ENCODE data around the gene GLIPR2. TPM values are rescaled to one million over a fixed set of nuclear protein-coding genes. Genes with fewer than 3 reads are reported as not detected.

Gene GLIPR2
- total and polyA plus RNA-seq, 2 of the 13 experiments (the other 11 are each of a cell fraction or from before 2014, with no cell fraction given) = 0.08 to 0.42 TPM

GRCh38 chr9:36190388-36191289, 54.1 kb downstream of the GLIPR2 start, which contains the start of gene CLTA (continued):
- TF ChIP-seq, protein P1, sequence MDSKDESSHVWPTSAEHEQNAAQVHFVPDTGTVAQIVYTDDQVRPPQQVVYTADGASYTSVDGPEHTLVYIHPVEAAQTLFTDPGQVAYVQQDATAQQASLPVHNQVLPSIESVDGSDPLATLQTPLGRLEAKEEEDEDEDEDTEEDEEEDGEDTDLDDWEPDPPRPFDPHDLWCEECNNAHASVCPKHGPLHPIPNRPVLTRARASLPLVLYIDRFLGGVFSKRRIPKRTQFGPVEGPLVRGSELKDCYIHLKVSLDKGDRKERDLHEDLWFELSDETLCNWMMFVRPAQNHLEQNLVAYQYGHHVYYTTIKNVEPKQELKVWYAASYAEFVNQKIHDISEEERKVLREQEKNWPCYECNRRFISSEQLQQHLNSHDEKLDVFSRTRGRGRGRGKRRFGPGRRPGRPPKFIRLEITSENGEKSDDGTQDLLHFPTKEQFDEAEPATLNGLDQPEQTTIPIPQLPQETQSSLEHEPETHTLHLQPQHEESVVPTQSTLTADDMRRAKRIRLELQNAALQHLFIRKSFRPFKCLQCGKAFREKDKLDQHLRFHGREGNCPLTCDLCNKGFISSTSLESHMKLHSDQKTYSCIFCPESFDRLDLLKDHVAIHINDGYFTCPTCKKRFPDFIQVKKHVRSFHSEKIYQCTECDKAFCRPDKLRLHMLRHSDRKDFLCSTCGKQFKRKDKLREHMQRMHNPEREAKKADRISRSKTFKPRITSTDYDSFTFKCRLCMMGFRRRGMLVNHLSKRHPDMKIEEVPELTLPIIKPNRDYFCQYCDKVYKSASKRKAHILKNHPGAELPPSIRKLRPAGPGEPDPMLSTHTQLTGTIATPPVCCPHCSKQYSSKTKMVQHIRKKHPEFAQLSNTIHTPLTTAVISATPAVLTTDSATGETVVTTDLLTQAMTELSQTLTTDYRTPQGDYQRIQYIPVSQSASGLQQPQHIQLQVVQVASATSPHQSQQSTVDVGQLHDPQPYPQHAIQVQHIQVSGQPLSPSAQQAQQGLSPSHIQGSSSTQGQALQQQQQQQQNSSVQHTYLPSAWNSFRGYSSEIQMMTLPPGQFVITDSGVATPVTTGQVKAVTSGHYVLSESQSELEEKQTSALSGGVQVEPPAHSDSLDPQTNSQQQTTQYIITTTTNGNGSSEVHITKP (CRISPR knock-in tag; IDR thresholded peaks at IDR 0.05; ENCODE audit: low read depth) = 0 out of 2 replicates have a peak, but pooled peaks have one; percentile 59
- TF ChIP-seq KDM6A (CRISPR knock-in tag; IDR thresholded peaks at IDR 0.05; ENCODE audit: low read depth) = no peak
- TF ChIP-seq ZBTB38 (CRISPR knock-in tag; IDR thresholded peaks at IDR 0.05) = peak; percentile 85
- TF ChIP-seq ZNF234 (CRISPR knock-in tag; conservative IDR thresholded peaks at IDR 0.05) = no peak
- TF ChIP-seq ZSCAN22 (CRISPR knock-in tag; IDR thresholded peaks at IDR 0.05) = 0 out of 2 replicates have a peak, but pooled peaks have one; percentile 48
- no peak for TF ChIP-seq ZNF253 (CRISPR knock-in tag; IDR thresholded peaks at IDR 0.05; ENCODE audit: borderline replicate concordance)
- no peak for TF ChIP-seq KDM4B (CRISPR knock-in tag; IDR thresholded peaks at IDR 0.05)
- no peak for TF ChIP-seq ZNF850 (CRISPR knock-in tag; conservative IDR thresholded peaks at IDR 0.05)
- TF ChIP-seq SP5 (CRISPR knock-in tag; IDR thresholded peaks at IDR 0.05; ENCODE audit: borderline replicate concordance, low read depth) = no peak; the same call in 1 of the 2 replicates
- TF ChIP-seq FOXO4 (CRISPR knock-in tag; conservative IDR thresholded peaks at IDR 0.05) = 0 out of 2 replicates have a peak, but pooled peaks have one; percentile 18
- TF ChIP-seq SRSF4 (IDR thresholded peaks at IDR 0.05; ENCODE audit: low read depth, low read length, poor library complexity, severe bottlenecking) = no peak
- 0 out of 2 replicates have a peak, but pooled peaks have one; percentile 48 for TF ChIP-seq ZNF264 (CRISPR knock-in tag; IDR thresholded peaks at IDR 0.05)
- peak; percentile 86 for TF ChIP-seq NKX3-1 (CRISPR knock-in tag; IDR thresholded peaks at IDR 0.05)
- TF ChIP-seq, protein P2, sequence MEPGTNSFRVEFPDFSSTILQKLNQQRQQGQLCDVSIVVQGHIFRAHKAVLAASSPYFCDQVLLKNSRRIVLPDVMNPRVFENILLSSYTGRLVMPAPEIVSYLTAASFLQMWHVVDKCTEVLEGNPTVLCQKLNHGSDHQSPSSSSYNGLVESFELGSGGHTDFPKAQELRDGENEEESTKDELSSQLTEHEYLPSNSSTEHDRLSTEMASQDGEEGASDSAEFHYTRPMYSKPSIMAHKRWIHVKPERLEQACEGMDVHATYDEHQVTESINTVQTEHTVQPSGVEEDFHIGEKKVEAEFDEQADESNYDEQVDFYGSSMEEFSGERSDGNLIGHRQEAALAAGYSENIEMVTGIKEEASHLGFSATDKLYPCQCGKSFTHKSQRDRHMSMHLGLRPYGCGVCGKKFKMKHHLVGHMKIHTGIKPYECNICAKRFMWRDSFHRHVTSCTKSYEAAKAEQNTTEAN (CRISPR knock-in tag; conservative IDR thresholded peaks at IDR 0.05) = peak; percentile 58; the same call in 1 of the 2 replicates
- no peak for TF ChIP-seq NR1H2 (CRISPR knock-in tag; IDR thresholded peaks at IDR 0.05; ENCODE audit: borderline replicate concordance, low read depth)
- no peak for TF ChIP-seq PAX8 (CRISPR knock-in tag; IDR thresholded peaks at IDR 0.05; ENCODE audit: borderline replicate concordance)
- TF ChIP-seq MAZ (IDR thresholded peaks at IDR 0.05; ENCODE audit: borderline replicate concordance, low read depth, low read length) = 0 out of 2 replicates have a peak, but pooled peaks have one; percentile 84
- peak; percentile 69 for TF ChIP-seq MAZ (CRISPR knock-in tag; IDR thresholded peaks at IDR 0.05; ENCODE audit: low read depth)
